Ishikawa (cell line): Measurements from ENCODE around the gene C1orf216.

Experiments
- CEBPB ChIP-seq: IDR thresholded peaks from 2 replicates; pipeline ENCODE4 v1.6.1; 2012
- CREB1 ChIP-seq: IDR thresholded peaks from 2 replicates; pipeline ENCODE4 v1.6.1; 2012; ENCODE audit warnings: low read depth
- EGR1 ChIP-seq: IDR thresholded peaks from 2 replicates; pipeline ENCODE4 v1.6.1; 2012
- EP300 ChIP-seq: IDR thresholded peaks from 2 replicates; pipeline ENCODE4 v1.6.1; 2012; ENCODE audit warnings: borderline replicate concordance
- FOXM1 ChIP-seq: IDR thresholded peaks from 2 replicates; pipeline ENCODE4 v1.6.1; 2012; ENCODE audit warnings: low read depth, borderline replicate concordance
- NFIC ChIP-seq: IDR thresholded peaks from 2 replicates; pipeline ENCODE4 v1.6.1; 2012
- RAD21 ChIP-seq: IDR thresholded peaks from 2 replicates; pipeline ENCODE4 v1.6.1; 2012; ENCODE audit warnings: low read depth
- TAF1 ChIP-seq: IDR thresholded peaks from 2 replicates; pipeline ENCODE4 v1.6.1; 2012; ENCODE audit warnings: low read depth, mild to moderate bottlenecking
- TCF12 ChIP-seq: IDR thresholded peaks from 2 replicates; pipeline ENCODE4 v1.6.1; 2012; ENCODE audit warnings: low read depth
- TEAD4 ChIP-seq: IDR thresholded peaks from 2 replicates; pipeline ENCODE4 v1.6.1; 2012
- YY1 ChIP-seq: IDR thresholded peaks from 2 replicates; pipeline ENCODE4 v1.6.1; 2012; ENCODE audit warnings: low read depth
- ZBTB7A ChIP-seq: IDR thresholded peaks from 2 replicates; pipeline ENCODE4 v1.6.1; 2012; ENCODE audit warnings: low read depth
- TF ChIP-seq, protein P1 (sequence below): IDR thresholded peaks from 2 replicates; pipeline ENCODE4 v1.6.1; 2012
- TF ChIP-seq, protein P2 (sequence below): IDR thresholded peaks from 2 replicates; pipeline ENCODE4 v1.6.1; 2012
- TF ChIP-seq, protein P3 (sequence below): IDR thresholded peaks from 2 replicates; pipeline ENCODE4 v1.6.1; 2012; ENCODE audit warnings: low read depth, mild to moderate bottlenecking

C1orf216 gene

DNA sequence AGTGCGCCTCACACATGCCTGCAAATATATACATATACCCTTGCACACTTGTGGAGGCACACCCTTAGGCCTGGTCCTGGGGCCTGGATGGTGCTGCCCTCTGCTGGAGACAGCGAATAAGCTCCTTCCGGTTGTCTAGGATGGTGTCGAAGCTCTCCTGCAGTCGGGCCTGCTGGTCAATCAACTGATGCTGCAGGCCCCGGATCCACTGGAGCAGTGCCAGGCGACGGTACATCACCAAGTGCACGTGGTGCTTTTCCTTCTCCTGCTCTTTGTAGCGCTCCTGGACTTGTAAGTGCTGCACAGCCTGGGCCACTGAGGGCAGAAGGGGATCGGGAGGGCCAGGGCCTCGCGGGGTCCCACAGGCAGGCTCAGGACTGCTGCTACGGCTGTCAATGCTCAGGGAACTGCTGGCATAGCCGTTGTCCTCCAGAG lies 3.1 kb downstream of the C1orf216 start:
- TF ChIP-seq RAD21 (peak; percentile 81), CREB1 (no peak)
- TF ChIP-seq, protein P1, sequence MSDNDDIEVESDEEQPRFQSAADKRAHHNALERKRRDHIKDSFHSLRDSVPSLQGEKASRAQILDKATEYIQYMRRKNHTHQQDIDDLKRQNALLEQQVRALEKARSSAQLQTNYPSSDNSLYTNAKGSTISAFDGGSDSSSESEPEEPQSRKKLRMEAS, result 0 out of 2 replicates have a peak, but pooled peaks have one; percentile 15

DNA sequence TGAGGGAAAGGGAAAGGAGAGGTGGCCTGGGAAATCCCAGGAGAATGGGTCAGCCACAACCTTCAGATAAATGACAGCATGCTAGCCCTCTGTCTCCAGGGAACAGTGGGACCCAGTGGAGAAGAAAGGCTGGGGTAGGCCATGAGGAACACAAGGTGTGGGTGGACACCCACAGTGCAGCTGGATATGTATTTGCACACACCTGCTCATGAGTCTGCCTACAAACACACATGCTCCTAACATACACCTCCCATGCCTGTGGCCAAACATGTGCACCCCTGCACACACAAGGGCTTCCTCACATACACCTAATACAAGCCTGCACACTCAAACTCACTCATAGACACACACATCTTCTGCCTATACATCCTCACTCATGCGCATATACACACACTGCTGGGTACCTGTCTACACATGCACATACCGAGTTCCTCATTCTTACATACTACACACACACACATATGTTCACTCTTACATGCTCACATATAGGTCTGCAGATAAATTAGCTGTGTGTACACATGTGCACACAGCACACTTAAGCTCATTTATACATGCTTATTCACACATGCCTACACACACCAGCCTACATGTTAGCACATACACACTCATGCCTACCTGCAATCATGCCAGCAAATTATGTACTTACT lies 3.6 kb downstream of the C1orf216 start:
- TF ChIP-seq TAF1, result no peak
- TF ChIP-seq, protein P2, sequence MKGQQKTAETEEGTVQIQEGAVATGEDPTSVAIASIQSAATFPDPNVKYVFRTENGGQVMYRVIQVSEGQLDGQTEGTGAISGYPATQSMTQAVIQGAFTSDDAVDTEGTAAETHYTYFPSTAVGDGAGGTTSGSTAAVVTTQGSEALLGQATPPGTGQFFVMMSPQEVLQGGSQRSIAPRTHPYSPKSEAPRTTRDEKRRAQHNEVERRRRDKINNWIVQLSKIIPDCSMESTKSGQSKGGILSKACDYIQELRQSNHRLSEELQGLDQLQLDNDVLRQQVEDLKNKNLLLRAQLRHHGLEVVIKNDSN, result no peak
- TF ChIP-seq EP300, result no peak
- TF ChIP-seq EGR1, result no peak
- TF ChIP-seq, protein P1, result no peak
- TF ChIP-seq FOXM1, result no peak
- TF ChIP-seq ZBTB7A, result no peak
- no peak for TF ChIP-seq CREB1

DNA sequence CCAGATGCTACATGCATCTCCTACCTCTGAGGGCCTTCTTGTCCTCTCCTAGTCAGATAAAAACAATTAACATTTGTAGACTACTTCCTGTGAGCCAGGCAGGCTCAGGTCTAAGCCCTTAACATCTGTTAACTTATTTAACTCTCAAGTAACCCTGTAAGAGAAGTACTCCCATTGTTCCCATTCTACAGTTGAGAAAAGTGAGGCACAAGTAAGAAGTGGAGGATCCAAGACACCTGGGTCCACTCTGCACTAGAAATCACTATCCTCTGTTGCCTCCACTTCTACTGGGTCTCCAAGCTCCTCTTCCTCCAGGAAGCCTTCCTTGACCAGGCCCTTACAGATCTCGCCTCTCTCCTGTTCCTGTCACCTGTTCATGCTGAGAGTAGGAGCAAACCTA lies 9.7 kb downstream of the C1orf216 start:
- TF ChIP-seq TCF12 (no peak), CREB1 (no peak), EP300 (no peak), TEAD4 (no peak), ZBTB7A (no peak), TAF1 (no peak), YY1 (no peak), NFIC (no peak), RAD21 (no peak), FOXM1 (no peak), CEBPB (no peak), EGR1 (no peak)
- TF ChIP-seq, protein P1, result no peak
- TF ChIP-seq, protein P3, sequence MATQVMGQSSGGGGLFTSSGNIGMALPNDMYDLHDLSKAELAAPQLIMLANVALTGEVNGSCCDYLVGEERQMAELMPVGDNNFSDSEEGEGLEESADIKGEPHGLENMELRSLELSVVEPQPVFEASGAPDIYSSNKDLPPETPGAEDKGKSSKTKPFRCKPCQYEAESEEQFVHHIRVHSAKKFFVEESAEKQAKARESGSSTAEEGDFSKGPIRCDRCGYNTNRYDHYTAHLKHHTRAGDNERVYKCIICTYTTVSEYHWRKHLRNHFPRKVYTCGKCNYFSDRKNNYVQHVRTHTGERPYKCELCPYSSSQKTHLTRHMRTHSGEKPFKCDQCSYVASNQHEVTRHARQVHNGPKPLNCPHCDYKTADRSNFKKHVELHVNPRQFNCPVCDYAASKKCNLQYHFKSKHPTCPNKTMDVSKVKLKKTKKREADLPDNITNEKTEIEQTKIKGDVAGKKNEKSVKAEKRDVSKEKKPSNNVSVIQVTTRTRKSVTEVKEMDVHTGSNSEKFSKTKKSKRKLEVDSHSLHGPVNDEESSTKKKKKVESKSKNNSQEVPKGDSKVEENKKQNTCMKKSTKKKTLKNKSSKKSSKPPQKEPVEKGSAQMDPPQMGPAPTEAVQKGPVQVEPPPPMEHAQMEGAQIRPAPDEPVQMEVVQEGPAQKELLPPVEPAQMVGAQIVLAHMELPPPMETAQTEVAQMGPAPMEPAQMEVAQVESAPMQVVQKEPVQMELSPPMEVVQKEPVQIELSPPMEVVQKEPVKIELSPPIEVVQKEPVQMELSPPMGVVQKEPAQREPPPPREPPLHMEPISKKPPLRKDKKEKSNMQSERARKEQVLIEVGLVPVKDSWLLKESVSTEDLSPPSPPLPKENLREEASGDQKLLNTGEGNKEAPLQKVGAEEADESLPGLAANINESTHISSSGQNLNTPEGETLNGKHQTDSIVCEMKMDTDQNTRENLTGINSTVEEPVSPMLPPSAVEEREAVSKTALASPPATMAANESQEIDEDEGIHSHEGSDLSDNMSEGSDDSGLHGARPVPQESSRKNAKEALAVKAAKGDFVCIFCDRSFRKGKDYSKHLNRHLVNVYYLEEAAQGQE, result no peak
- TF ChIP-seq, protein P2, result no peak

DNA sequence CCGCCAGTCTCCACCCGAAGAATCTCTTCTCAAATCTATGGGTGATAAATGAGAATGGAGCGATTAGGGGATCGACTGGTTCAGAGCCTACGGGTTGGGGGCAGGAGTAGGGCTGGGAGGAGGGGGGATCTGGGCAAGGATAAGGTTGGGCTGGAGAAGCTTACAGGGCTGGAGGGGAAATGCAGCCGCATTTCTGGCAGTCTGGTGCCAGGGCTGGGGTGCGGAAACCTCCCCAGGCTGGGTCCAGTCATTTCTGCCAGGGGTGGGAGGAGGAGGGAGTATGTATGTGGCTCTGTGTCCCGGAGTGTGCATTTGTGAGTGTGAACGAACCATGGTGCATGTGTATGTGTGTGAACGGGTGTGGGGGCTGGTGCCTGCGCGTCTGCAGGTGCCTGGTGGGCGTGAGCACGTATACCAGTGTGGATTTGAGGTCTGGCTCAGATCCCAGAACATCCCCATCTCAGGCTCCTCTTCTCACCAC lies 10.2 kb downstream of the C1orf216 start:
- TF ChIP-seq TCF12, result no peak
- no peak for TF ChIP-seq CEBPB
- TF ChIP-seq, protein P1, result no peak
- TF ChIP-seq CREB1, result no peak
- no peak for TF ChIP-seq TAF1
- no peak for TF ChIP-seq RAD21
- TF ChIP-seq, protein P3, result no peak
- TF ChIP-seq EP300, result no peak
- TF ChIP-seq ZBTB7A, result no peak
- TF ChIP-seq FOXM1, result no peak
- no peak for TF ChIP-seq EGR1
- no peak for TF ChIP-seq TEAD4
- TF ChIP-seq, protein P2, result no peak

DNA sequence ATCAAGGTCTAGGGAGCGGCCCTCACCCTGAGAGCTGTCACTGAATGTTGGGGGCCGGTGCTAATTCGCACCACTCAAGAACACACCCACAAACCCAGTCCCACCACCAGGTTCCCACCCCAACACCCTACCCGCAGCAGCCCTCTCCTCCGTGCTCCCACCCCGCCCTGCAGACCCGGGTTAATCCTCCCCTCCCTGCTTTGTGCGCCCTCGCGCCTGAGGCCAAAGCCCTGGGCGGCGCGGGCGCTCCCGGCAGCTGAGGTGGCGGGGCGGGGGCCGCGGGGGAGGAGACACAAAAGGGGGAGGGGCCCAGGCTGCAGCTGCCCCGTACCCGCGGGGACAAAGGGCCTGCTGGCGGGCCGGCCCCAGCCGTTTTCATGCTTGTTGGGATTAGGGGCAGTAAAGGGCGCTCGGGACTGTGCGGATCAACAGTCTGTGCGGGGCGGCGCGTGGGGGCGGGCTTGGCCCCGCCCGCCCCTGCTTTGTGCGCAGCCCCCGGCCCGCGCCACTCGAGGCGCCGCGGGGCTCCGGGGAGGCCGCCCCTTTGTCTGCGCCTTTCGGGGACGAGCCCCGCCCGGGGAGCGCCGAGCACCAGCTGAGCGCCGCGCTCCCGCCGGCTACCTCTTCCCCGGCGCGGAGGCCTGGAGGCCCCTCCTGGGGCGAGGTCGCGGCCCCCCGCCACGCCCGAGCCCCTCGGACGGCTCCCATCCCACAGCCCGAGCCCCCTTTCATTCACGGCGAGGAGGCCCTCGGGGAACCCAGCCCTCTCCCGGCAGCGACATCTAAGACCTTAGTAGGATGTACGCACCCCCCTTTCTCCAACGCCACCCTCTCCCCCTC lies 10.9 kb downstream of the C1orf216 start:
- TF ChIP-seq, protein P3, result no peak
- TF ChIP-seq EGR1, result no peak
- no peak for TF ChIP-seq TAF1
- TF ChIP-seq, protein P1, result peak; percentile 79
- TF ChIP-seq RAD21, result no peak
